CD1c-positive myeloid dendritic cell (primary cell): ENCODE measurements around the gene C1GALT1C1.

Experiments used
- DNase-seq: peaks from one replicate; pipeline ENCODE4 v3.0.0-alpha.2; 2016; ENCODE audit errors: extremely low spot score

Gene C1GALT1C1

DNA sequence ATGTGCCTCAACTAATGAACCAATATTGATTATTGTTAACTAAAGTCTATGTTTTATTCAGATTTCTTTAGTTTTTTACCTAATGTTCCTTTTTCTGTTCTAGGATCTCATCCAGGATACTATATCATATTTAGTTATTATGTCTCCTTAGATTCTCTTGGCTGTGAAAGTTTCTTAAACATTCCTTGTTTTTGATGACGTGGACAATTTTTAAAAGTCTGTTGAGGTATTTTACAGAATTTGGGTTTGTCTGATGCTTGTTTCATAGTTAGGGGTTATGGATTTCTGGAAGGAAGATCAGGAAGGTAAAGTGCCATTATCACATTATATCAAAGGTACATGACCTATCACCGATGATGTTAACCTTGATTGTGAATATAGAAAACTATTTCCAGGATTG is 44.2 kb downstream of the C1GALT1C1 start:
- DNase-seq: no peak
